SU-DHL-6 (cell line): Measurements from ENCODE around the gene GNAI1.

Source experiments
- H2AFZ ChIP-seq: fragments of 200-600 bp; sonication (generic); 2 replicates; pipeline ENCODE4 v1.6.1; 2014; ENCODE audit warnings: low read depth, mild to moderate bottlenecking, moderate library complexity, mixed read lengths, antibody characterized with exemption, low read length; ENCODE audit not compliant: severe bottlenecking
- H3F3A ChIP-seq: fragments of 200-600 bp; shearing (Covaris generic); 2 replicates; pipeline ENCODE4 v1.6.0; 2016; ENCODE audit warnings: antibody characterized with exemption, mild to moderate bottlenecking; ENCODE audit not compliant: insufficient read depth
- H3K27ac ChIP-seq: fragments of 200-600 bp; sonication (generic); 2 replicates; pipeline ENCODE4 v1.5.1; 2016; ENCODE audit warnings: low read depth, mild to moderate bottlenecking, low read length, moderate library complexity, mixed read lengths
- H3K27me3 ChIP-seq: fragments of 200-600 bp; sonication (generic), shearing (Covaris generic); 2 replicates; pipeline ENCODE4 v1.6.0; 2014; ENCODE audit warnings: mild to moderate bottlenecking, low read length
- H3K36me3 ChIP-seq: fragments of 200-600 bp; sonication (generic); 2 replicates; pipeline ENCODE4 v1.6.1; 2014; ENCODE audit warnings: mild to moderate bottlenecking, low read length, mixed read lengths
- H3K4me2 ChIP-seq: fragments of 300-600, 200-600 bp; shearing (Covaris generic), sonication (generic); 2 replicates; pipeline ENCODE4 v1.6.0; 2014; ENCODE audit warnings: low read length, low read depth, mild to moderate bottlenecking; ENCODE audit not compliant: poor library complexity, severe bottlenecking
- H3K4me3 ChIP-seq: fragments of 200-600 bp; sonication (generic); 2 replicates; pipeline ENCODE4 v1.5.1; 2014; ENCODE audit warnings: antibody characterized with exemption, low read length, mild to moderate bottlenecking, mixed read lengths; ENCODE audit not compliant: insufficient read depth, poor library complexity, severe bottlenecking
- H3K79me2 ChIP-seq: fragments of 200-600 bp; sonication (generic); 2 replicates; pipeline ENCODE4 v1.6.1; 2014; ENCODE audit warnings: mild to moderate bottlenecking, low read length, moderate library complexity; ENCODE audit not compliant: insufficient read depth
- H3K9ac ChIP-seq: fragments of 200-600 bp; sonication (generic); 2 replicates; pipeline ENCODE4 v1.7.0; 2014; ENCODE audit warnings: mild to moderate bottlenecking, low read length
- H3K9me2 ChIP-seq: fragments of 200-600 bp; sonication (generic); replicated peaks from 2 replicates; pipeline ENCODE4 v1.6.1; 2014; ENCODE audit warnings: low read length; ENCODE audit not compliant: insufficient read depth
- H3K9me3 ChIP-seq: fragments of 200-600 bp; sonication (generic); 2 replicates; pipeline ENCODE4 v1.6.1; 2014; ENCODE audit warnings: low read length, mixed read lengths; ENCODE audit not compliant: insufficient read depth
- H4K20me1 ChIP-seq: fragments of 200-600 bp; sonication (generic); 2 replicates; pipeline ENCODE4 v1.6.1; 2014; ENCODE audit warnings: low read depth, mild to moderate bottlenecking, antibody characterized with exemption, low read length, moderate library complexity, mixed read lengths
- CTCF ChIP-seq: fragments of 200-600 bp; sonication (generic); IDR thresholded peaks from one replicate; pipeline ENCODE4 v1.5.1; 2017; ENCODE audit warnings: antibody characterized with exemption, mild to moderate bottlenecking, low read length, moderate library complexity; ENCODE audit not compliant: insufficient read depth, poor library complexity, severe bottlenecking
- EZH2phosphoT487 ChIP-seq: fragments of 200-600 bp; sonication (generic), shearing (Covaris generic); conservative IDR thresholded peaks from 2 replicates; pipeline ENCODE4 v1.6.1; 2018; ENCODE audit warnings: mild to moderate bottlenecking, antibody characterized with exemption, low read length, moderate library complexity, mixed read lengths

The GNAI1 gene

GRCh38 chr7:80131675-80132435 lies 2.8 kb upstream of the GNAI1 start:
- no peaks in the 10 kb centered on the region; the same call in 1 of the 2 replicates for H3K9me3 ChIP-seq
- no peak overlapping the region for H3K9ac ChIP-seq
- H3K4me2 ChIP-seq = no peak overlapping the region
- H3F3A ChIP-seq = no peaks in the 10 kb centered on the region
- no peaks in the 10 kb centered on the region for H4K20me1 ChIP-seq
- no peaks in the 10 kb centered on the region for H3K36me3 ChIP-seq
- no peak overlapping the region for H2AFZ ChIP-seq
- H3K4me3 ChIP-seq = no peak overlapping the region
- no peaks in the 10 kb centered on the region for H3K9me2 ChIP-seq
- H3K27ac ChIP-seq = no peak overlapping the region
- TF ChIP-seq EZH2phosphoT487 (no peak), CTCF (no peak)
- no peaks in the 10 kb centered on the region for H3K27me3 ChIP-seq
- H3K79me2 ChIP-seq = no peaks in the 10 kb centered on the region

- Histone ChIP-seq H3K9me3 (no peaks in the 10 kb centered on the region; the same call in 1 of the 2 replicates), H3K4me3 (no peak overlapping the region), H3K27ac (no peak overlapping the region), H3F3A (no peaks in the 10 kb centered on the region), H2AFZ (no peak overlapping the region), H3K36me3 (no peaks in the 10 kb centered on the region), H3K4me2 (no peak overlapping the region), H3K9ac (no peak overlapping the region), H3K79me2 (no peaks in the 10 kb centered on the region), H4K20me1 (no peaks in the 10 kb centered on the region), H3K27me3 (no peaks in the 10 kb centered on the region), H3K9me2 (no peaks in the 10 kb centered on the region)
- no peak for TF ChIP-seq EZH2phosphoT487
Measured at GRCh38 chr7:80132594-80132993, 2.0 kb upstream of the GNAI1 start.

GRCh38 chr7:80133361-80134114 lies 1.1 kb upstream of the GNAI1 start:
- no peaks in the 10 kb centered on the region; the same call in 1 of the 2 replicates for H3K9me3 ChIP-seq
- H3K27ac ChIP-seq = no peak overlapping the region
- no peak for TF ChIP-seq CTCF
- TF ChIP-seq EZH2phosphoT487 = no peak
- no peaks in the 10 kb centered on the region for H3F3A ChIP-seq
- H4K20me1 ChIP-seq = no peaks in the 10 kb centered on the region
- no peak overlapping the region for H3K4me2 ChIP-seq
- no peaks in the 10 kb centered on the region for H3K27me3 ChIP-seq
- H3K9me2 ChIP-seq = no peaks in the 10 kb centered on the region
- H3K79me2 ChIP-seq = no peaks in the 10 kb centered on the region
- H2AFZ ChIP-seq = no peak overlapping the region
- no peak overlapping the region for H3K4me3 ChIP-seq
- no peak overlapping the region for H3K9ac ChIP-seq
- no peaks in the 10 kb centered on the region for H3K36me3 ChIP-seq
